Esophagus squamous epithelium (tissue), 5 donors: ENCODE measurements around the gene ENGASE. TPM values are rescaled to one million over a fixed set of nuclear protein-coding genes. Genes with fewer than 3 reads are reported as not detected.

Experiments
- DNase-seq: peaks from one replicate; lab custom pipeline; 2025; lab: John Stamatoyannopoulos, UW
- H3K27ac ChIP-seq, 4 donors: fragments of 200-600 bp; sonication (generic); one replicate each; pipeline ENCODE4 v1.5.1; 2016 to 2019; ENCODE audit warnings: mild to moderate bottlenecking in 1 of 4
- H3K27me3 ChIP-seq, 4 donors: fragments of 200-600 bp; sonication (generic); 1 replicate in 3 of 4; 2 replicates in 1 of 4; pipeline versions ENCODE4 v1.5.1 to v1.6.0; 2017 to 2021; ENCODE audit warnings: antibody characterized with exemption in 1 of 4
- H3K36me3 ChIP-seq, 3 donors: fragments of 200-600 bp; sonication (generic); one replicate each; pipeline ENCODE4 v1.5.1; 2016 to 2019
- H3K4me1 ChIP-seq, 3 donors: fragments of 200-600 bp; sonication (generic); one replicate each; pipeline ENCODE4 v1.5.1; 2017 to 2019
- H3K4me3 ChIP-seq, 4 donors: fragments of 200-600 bp; sonication (generic); 1 replicate in 3 of 4; 2 replicates in 1 of 4; pipeline ENCODE4 v1.5.1; 2016 to 2019; ENCODE audit warnings: mild to moderate bottlenecking in 2 of 4, moderate library complexity in 1 of 4
- H3K9me3 ChIP-seq, 3 donors: fragments of 200-600 bp; sonication (generic); one replicate each; pipeline ENCODE4 v1.5.1; 2016 to 2019
- POLR2A ChIP-seq, 4 donors: fragments of 450-650 bp; IDR thresholded peaks; one replicate each; pipeline ENCODE4 v1.6.1; 2017; ENCODE audit warnings: antibody characterized with exemption in 4 of 4, mild to moderate bottlenecking in 4 of 4, moderate library complexity in 3 of 4
- WGBS, 2 donors: methylation state at CpG; one replicate each; pipeline ENCODE4 v1.1.5; 2018; 5-methylcytosine and 5-hydroxymethylcytosine counted together
- intact Hi-C: fragments of 100-400 bp; cut with DNase I; formaldehyde crosslinking; loops from one replicate; pipeline ENCODE4 v1.15.0; 2022
- total RNA-seq, 4 donors: library from RNA; depleted of rRNA; stranded (reverse); fragments of >200 nt; gene quantifications; one replicate each; pipeline ENCODE4 v1.1.0, GENCODE V29; 2016
- TF ChIP-seq, protein P1 (sequence below), 6 experiments: fragments of 450-650 bp in 4 of 6; fragments of 200-600 bp in 2 of 6; sonication (generic) in 2 of 6; IDR thresholded peaks; one replicate each; pipeline ENCODE4 v1.5.1; 2016 to 2019; ENCODE audit warnings: antibody characterized with exemption in 6 of 6, mild to moderate bottlenecking in 4 of 6, moderate library complexity in 4 of 6
- donor health status: DM: yes; HTN: yes; CAD: no.

ENGASE gene
- total RNA-seq, 4 donors from 2014 or later: 6.0 to 32.2 (median 9.5) TPM

- H3K27me3 ChIP-seq: peaks cover 0 to 15% (median 0%) of the 10 kb centered on the region in 4 donors
- peaks cover 0 to 9% (median 0%) of the 10 kb centered on the region in 3 donors for H3K36me3 ChIP-seq
- intact Hi-C loops: no loop called here
- TF ChIP-seq, protein P1, sequence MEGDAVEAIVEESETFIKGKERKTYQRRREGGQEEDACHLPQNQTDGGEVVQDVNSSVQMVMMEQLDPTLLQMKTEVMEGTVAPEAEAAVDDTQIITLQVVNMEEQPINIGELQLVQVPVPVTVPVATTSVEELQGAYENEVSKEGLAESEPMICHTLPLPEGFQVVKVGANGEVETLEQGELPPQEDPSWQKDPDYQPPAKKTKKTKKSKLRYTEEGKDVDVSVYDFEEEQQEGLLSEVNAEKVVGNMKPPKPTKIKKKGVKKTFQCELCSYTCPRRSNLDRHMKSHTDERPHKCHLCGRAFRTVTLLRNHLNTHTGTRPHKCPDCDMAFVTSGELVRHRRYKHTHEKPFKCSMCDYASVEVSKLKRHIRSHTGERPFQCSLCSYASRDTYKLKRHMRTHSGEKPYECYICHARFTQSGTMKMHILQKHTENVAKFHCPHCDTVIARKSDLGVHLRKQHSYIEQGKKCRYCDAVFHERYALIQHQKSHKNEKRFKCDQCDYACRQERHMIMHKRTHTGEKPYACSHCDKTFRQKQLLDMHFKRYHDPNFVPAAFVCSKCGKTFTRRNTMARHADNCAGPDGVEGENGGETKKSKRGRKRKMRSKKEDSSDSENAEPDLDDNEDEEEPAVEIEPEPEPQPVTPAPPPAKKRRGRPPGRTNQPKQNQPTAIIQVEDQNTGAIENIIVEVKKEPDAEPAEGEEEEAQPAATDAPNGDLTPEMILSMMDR (IDR thresholded peaks at IDR 0.05): no peak
- no peak for TF ChIP-seq POLR2A (IDR thresholded peaks at IDR 0.05)
- no peak overlapping the region for H3K27ac ChIP-seq
- DNase-seq: no peak
- no peak overlapping the region for H3K4me3 ChIP-seq
- 67 to 88% methylated on average over 1 of the region's 1 CpG for WGBS, 2 donors
- peaks cover 0 to 14% (median 0%) of the 10 kb centered on the region in 3 donors for H3K4me1 ChIP-seq
- H3K9me3 ChIP-seq: peaks cover 0 to 12% (median 0%) of the 10 kb centered on the region in 3 donors
Observed at GRCh38 chr17:79052131-79052530, 22.5 kb upstream of the ENGASE start.

DNA sequence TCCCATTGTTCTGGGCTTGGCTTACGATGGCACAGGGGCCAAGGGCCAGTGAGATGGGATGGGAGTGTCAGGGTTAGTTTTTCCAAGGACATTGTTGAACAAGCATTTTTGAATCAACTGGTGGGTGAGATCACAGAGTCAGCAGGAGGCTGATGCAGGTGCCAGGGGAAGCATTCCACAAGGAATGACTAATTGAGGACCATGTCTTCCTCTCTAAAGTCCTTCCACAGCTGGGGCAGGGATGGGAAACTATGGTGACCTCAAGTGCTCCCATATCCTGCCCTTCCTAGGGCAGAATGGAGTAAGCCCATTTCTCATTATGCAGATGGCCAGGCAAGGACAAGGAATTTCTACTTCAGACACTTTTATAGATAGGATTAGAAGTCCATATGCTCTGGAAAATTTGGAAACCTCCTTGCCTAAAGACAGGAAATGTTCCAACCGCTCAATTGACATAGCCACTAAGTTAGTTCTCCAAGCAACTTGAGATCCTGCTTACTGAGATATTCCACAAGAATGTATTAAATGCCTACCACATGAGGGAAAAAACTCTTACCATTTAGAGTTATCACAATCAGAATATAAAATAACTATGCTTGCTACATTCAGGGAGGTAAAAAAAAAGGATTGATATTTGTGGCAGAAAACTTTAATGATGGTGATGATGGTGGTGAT, 21.2 kb upstream of the ENGASE start:
- no peak overlapping the region for H3K27ac ChIP-seq
- peaks cover 0 to 2% (median 0%) of the 10 kb centered on the region in 3 donors for H3K36me3 ChIP-seq
- intact Hi-C loops: no loop called here
- no peak overlapping the region for H3K4me3 ChIP-seq
- 65 to 83% methylated on average over 2 of the region's 2 CpGs for WGBS, 2 donors
- peaks cover 0 to 15% (median 0%) of the 10 kb centered on the region in 4 donors for H3K27me3 ChIP-seq
- TF ChIP-seq, protein P1 (IDR thresholded peaks at IDR 0.05): no peak
- no peak for TF ChIP-seq POLR2A (IDR thresholded peaks at IDR 0.05)
- peaks cover 0 to 2% (median 0%) of the 10 kb centered on the region in 3 donors for H3K4me1 ChIP-seq
- DNase-seq: no peak
- peaks cover 0 to 12% (median 0%) of the 10 kb centered on the region in 3 donors for H3K9me3 ChIP-seq

- Histone ChIP-seq H3K4me3 (no peak overlapping the region), H3K4me1 (no peaks in the 10 kb centered on the region), H3K27ac (peak overlapping the region in 2 of 4 donors; percentile 1 to 26), H3K9me3 (peaks cover 0 to 12% (median 0%) of the 10 kb centered on the region in 3 donors), H3K36me3 (no peaks in the 10 kb centered on the region), H3K27me3 (peaks cover 0 to 11% (median 0%) of the 10 kb centered on the region in 4 donors)
- TF ChIP-seq POLR2A (IDR thresholded peaks at IDR 0.05): no peak
- TF ChIP-seq, protein P1 (IDR thresholded peaks at IDR 0.05): no peak
- 66 to 79% methylated on average over 2 of the region's 2 CpGs for WGBS, 2 donors
- intact Hi-C loops: no loop called here
- no peak for DNase-seq
Observed at GRCh38 chr17:79054200-79054960, 20.2 kb upstream of the ENGASE start.

GRCh38 chr17:79055197-79055596, 19.4 kb upstream of the ENGASE start:
- TF ChIP-seq, protein P1 (IDR thresholded peaks at IDR 0.05): no peak
- no peak for TF ChIP-seq POLR2A (IDR thresholded peaks at IDR 0.05)
- no peaks in the 10 kb centered on the region for H3K36me3 ChIP-seq
- peaks cover 0 to 4% (median 0%) of the 10 kb centered on the region in 4 donors for H3K27me3 ChIP-seq
- intact Hi-C loops: no loop called here
- no peak for DNase-seq
- no peaks in the 10 kb centered on the region for H3K4me1 ChIP-seq
- 73 to 87% methylated on average over 5 of the region's 5 CpGs for WGBS, 2 donors
- H3K4me3 ChIP-seq: no peak overlapping the region
- H3K9me3 ChIP-seq: peaks cover 0 to 12% (median 0%) of the 10 kb centered on the region in 3 donors
- peak overlapping the region in 1 of 4 donors; percentile 26 for H3K27ac ChIP-seq
